HG03565 (cell line): Measurements from ENCODE around the gene IKBKE.

Source experiments
- ATAC-seq: cut with Tn5 transposase; IDR thresholded peaks from one replicate; pipeline ENCODE4 v1.9.1; 2021; ENCODE audit warnings: mild to moderate bottlenecking, moderate library complexity; ENCODE audit not compliant: unreplicated experiment

Gene IKBKE

GRCh38 chr1:206453111-206453510, 17.2 kb upstream of the IKBKE start:
- ATAC-seq = no peak

DNA sequence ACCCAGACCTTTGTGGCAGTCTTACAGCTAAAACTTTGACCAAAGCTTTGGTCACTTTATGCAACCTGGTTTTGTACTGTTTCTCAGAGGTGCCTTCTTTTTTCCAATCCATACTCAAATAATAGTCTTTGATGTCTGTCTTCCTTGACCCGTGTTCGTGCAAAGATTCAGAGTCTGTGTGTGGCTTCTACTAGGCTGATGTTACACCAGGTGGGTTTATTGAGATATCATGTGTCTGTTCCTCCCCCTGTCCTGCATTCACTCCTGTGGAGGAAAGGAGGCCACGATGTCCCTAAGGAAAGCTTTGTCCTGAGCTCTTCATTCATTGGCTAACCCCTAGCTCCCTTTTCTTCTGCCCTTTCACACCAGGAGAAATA, 15.0 kb upstream of the IKBKE start:
- ATAC-seq = no peak

DNA sequence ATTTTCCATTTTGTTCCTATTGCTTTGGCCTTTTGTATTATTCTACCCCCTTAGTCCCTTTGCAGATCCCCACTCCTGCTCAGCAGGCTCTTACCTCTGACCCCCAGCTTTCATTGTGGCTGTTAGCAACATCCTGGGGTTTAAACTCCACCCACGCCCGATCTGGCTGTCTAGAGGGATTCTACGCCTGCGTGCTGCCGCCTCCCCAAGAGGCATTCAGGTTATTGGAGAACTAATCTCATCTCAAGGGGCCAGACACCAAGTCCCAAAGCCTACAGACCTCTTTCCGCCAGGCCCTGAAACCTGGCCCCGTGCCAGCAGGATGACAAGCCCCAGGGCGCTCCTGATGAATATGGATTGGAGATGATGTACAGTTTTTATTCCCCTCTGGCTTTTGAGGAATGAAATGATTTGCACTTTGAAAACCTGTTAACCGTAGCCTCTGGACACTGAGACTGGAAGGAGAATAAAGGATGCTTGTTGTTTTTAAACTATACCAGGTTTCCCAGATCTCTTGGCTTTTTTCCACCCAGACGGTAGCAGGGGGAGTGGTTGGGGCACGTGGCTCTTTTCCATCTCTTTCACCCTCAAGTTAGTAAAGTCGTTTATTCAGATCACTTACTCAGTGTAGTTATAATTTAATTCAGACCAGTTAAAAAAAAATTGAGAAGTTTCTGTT, 14.5 kb upstream of the IKBKE start:
- ATAC-seq = no peak

DNA sequence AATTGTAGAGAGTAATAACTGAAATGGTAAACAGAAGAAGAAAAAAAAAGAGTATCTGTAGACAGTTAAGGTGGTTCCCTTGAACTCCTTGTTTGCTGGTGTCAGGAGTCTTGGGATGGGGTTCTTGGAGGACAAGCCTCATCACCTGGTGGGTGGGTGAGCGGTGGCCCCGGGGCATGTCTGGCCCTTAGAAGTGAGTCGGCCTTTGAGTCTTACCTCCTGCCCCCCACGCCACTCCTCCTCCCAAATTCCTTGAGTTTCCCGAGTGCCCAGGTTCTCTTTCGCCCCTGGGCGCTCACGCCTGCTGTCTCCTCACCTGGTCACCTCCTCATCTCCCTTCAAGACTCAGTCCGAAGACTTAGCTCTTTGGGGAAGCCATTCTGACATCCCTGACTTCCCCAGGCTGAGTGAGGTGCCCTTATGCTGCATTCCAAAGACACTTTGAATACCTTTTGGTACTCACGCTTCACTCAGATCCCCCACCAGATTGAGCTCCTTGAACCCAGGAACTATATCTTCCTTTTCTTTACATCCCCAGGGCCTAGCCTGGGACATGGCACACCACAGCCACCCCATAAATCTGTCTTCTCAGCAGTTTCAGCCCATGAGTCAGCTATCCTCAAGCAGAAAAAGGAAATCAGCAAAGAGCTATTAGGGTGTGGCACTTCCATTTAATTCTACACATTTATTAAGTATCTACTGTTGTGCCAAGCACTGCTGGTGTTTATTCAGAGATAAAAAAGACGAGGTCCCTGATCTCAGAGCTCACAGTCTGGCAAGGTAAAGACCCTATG, 13.5 kb upstream of the IKBKE start:
- no peak for ATAC-seq

DNA sequence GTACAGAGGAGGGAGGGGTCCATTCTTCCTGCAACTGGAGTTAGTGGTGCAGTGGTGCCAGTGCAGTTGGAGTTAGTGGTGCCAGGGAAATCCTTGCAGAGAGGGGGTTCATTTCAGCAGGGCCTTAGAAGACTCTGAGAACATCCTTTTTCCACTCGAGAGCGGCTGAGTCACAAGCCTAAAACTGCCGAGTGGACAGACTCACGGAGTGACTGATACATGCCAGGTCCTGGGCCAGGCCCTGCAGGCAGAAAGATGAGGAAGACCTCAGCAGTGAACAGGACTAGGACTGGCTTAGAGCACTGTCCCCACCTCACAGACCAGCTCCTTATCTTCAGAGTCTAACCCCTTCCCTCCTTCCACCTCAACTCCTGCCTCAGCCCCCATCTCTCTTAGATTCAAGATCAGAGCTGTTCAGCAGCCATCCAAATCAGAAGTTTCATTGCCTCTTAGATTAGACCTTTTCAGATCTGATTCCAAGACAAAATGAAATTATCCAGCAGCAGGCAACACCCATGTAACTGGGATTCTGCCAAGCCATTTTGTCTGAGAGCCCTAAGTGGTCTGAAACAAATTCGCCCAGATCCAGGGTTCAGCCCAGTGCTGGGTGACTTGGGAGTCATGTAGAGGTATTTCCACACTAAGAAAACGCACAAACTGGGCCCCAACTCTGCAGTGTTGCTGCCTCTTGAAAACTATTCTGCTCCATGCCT, 12.7 kb upstream of the IKBKE start:
- no peak for ATAC-seq

- no peak for ATAC-seq
Observed at GRCh38 chr1:206459703-206460102, 10.6 kb upstream of the IKBKE start.

- no peak for ATAC-seq
Observed at GRCh38 chr1:206460836-206461426, 9.3 kb upstream of the IKBKE start.

DNA sequence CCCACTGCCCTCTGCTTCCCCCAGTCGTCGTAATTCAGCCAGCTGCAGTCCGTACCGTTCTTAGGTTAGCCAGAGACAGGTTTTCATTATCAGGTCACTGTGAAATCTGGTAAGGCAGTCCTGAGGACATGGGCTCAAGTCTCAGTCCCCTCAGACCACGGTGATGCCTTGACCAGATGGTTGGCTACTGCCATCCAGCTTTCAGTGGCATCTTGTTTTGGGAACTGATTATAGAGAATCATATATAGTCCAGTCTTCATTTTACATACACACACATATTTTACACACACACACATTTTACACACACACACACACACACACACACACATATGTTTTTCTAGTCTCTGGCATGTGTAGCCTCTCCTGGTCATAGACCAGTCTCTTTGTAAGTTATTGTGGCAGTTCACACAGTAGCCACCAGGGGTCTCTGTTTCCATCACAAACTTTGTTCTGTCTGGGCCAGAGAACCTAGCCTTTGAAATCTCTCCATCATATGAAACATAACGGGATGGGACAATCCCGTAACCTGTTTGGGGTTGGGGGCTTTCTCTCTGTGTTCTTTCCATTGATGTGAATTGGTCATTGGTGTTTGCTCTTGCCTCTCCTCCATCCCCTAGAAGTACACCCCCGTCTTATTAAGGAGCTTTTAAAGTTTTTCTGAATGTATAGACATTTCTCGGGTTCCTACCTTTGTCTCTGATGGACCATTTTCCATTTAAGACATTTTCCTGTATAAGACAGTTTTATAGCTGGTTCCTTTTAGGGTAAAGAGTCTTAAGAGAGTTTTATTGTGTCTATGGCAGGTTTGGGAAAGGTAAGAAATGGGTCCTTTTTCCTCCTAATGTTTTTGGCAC, 8.4 kb upstream of the IKBKE start:
- ATAC-seq = no peak

- ATAC-seq = no peak
Observed at GRCh38 chr1:206463137-206463536, 7.1 kb upstream of the IKBKE start.

GRCh38 chr1:206463911-206464310, 6.4 kb upstream of the IKBKE start:
- ATAC-seq = no peak

- ATAC-seq = no peak
Observed at GRCh38 chr1:206464456-206464964, 5.8 kb upstream of the IKBKE start.

GRCh38 chr1:206465951-206466350, 4.3 kb upstream of the IKBKE start:
- ATAC-seq = peak; percentile 49

GRCh38 chr1:206466840-206467649, 3.2 kb upstream of the IKBKE start:
- ATAC-seq = no peak

DNA sequence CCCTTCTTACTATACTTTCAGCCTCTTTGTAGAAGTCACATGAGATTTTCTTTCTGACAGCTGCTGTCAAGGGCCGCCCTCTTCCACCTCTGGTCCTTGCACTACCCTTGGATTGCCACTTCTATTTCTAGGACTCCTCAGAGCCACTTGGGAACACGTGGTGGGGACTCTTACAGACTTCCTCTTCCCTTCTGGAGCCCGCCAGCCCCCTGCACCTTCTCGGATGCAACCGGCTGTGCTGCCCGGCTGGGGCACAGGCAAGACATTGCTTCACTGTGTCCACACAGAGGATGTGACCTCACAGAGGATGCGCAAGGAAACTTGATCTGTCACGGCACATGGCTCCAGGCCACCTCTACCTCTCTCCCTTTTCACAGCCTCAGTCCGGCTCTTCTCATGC, 2.4 kb upstream of the IKBKE start:
- no peak for ATAC-seq

DNA sequence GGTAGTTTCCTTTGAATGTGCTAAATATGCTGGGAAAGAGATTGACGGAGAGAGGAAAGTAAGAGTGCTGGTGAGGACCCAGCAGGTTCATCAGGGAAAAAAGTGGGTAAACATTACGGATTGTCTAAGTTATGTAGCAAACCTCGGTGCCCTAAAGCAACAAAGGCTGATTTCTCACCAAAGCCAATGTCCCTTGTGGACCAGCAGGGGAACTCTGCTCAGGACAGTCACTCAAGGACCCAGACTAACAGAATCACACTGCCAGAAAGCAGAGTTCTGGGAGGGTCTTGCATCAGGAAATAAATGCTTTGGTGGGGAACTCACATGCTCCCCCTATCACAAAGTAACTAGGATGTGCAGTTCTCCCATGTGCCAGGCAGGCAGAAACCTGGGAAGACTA, 1.7 kb upstream of the IKBKE start:
- no peak for ATAC-seq

GRCh38 chr1:206469411-206469932, 804 bp upstream of the IKBKE start:
- ATAC-seq = no peak

DNA sequence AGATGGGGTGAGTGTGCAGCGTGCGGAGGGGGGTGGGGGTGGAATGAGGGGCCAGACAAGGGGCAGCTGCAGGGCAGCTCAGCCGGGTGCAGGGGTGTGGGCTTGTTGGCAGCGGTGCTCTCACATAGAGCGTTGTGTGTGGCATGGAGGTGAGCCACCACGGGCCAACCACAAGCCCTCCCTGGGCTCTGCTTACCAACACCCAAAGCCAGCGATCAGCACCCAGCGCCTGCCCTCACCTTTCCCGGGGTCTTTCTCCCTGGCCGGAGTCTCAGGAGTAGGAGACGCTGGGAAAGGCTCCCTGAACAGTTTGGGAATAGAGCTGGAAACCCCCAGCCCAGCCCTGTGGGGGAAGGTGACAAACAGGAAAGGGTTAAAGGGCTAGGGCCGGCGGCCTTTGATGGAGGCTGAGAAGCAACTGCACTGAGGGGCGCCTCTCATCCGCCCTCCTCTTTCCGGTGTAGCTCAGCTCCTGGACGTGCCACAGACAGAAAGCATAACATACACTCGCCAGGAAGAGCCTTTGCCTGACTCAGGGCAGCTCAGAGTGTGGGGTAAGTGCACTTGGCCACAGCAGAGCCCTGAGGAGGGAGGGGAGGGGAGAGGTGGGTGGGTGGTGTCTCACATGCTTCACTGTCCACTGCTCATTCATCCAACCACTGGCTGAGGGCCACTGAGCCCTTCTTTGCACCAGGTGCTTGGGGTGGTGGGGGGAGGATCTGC, 577 bp downstream of the IKBKE start:
- ATAC-seq = no peak

DNA sequence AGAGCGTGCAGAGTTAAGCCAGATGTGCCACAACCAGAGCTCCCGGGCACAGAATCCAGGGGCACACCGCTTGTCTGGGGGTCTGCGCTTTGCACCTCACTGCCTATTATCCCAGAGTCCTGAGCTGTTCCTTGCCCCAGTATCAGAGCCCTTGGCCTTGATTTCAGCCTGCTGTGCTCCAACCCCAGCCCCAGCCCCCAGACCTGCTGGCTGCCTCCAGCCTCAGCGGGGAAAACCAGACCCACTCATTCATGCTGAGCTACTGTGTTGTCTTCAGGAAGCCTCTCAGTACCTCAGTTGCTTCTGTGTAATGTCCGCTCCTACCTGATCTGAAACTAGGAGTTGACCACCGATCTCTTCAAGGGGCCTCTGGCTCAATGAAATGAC, 1.1 kb downstream of the IKBKE start:
- no peak for ATAC-seq

- ATAC-seq = no peak
Observed at GRCh38 chr1:206472024-206472423, 1.7 kb downstream of the IKBKE start.
